Activated CD4-positive, CD25-positive, alpha-beta regulatory T cell treated with anti-CD3 and anti-CD28 coated beads, Interleukin-2, amount 50 U/mL, for 16 hours (primary cell): ENCODE results near the gene MORN3.
"Not testable (repeated sequence)": the region's sequence is repeated elsewhere in the genome, so short reads cannot be mapped to it uniquely, and the experiment has no call there.

ENCODE experiments used
- DNase-seq: peaks from one replicate; pipeline ENCODE4 v3.0.0-alpha.2; 2020; ENCODE audit warnings: low read depth, low spot score

Gene MORN3, protein sequence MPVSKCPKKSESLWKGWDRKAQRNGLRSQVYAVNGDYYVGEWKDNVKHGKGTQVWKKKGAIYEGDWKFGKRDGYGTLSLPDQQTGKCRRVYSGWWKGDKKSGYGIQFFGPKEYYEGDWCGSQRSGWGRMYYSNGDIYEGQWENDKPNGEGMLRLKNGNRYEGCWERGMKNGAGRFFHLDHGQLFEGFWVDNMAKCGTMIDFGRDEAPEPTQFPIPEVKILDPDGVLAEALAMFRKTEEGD

GRCh38 chr12:121669521-121669900, at the start of gene MORN3:
TSS of gene MORN3 (minus strand) at chr12:121669654. CDS start at chr12:121669483, 171 bp downstream.
- no peak for DNase-seq

GRCh38 chr12:121718653-121719239, 49.3 kb upstream of the MORN3 start:
- DNase-seq, result no peak

- DNase-seq, result no peak
These were observed 47.7 kb upstream of the MORN3 start for GRCh38 chr12:121717041-121717699.

- no peak for DNase-seq
These were observed 46.5 kb upstream of the MORN3 start for GRCh38 chr12:121715862-121716435.

- not testable (repeated sequence) for DNase-seq
These were observed 45.6 kb upstream of the MORN3 start for GRCh38 chr12:121715055-121715454.

- DNase-seq, result no peak
These were observed 44.3 kb upstream of the MORN3 start for GRCh38 chr12:121713793-121714192.

DNA sequence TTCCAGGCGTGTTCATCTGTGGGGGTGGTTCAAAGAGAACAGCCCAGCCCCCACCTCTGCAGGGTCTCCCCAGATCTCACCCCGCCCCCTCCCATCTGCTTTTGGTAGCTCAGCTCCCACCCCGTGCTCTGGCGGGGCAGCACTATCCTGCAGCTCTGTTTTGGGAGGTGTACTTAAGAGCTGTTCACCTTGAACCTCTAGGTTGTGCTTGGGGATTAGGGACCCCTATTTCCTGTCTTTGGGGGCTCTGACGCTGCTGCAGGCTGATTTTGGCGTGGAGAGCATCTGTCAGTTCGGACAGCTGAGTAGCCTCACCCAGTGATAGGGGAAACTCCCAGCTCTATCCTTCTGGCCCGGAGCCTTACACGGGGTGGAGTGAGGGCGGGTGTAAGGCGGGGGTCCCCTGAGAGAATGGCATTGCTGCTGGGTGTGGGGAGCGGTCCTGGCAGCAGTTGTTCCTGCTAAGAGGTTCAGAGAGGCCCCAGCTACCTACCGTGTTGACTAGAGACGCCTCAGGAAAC, 43.9 kb upstream of the MORN3 start:
- no peak for DNase-seq

- peak; percentile 69 for DNase-seq
These were observed 43.2 kb upstream of the MORN3 start, which contains the start of gene TMEM120B for GRCh38 chr12:121712461-121713256. TSS of gene TMEM120B (plus strand) at chr12:121712752. CDS start at chr12:121712896, 144 bp downstream.

- DNase-seq, result no peak
These were observed 42.7 kb upstream of the MORN3 start for GRCh38 chr12:121712190-121712460.

- DNase-seq, result no peak
These were observed 42.1 kb upstream of the MORN3 start for GRCh38 chr12:121711361-121712189.

- no peak for DNase-seq
These were observed 40.1 kb upstream of the MORN3 start for GRCh38 chr12:121709478-121709961.

DNA sequence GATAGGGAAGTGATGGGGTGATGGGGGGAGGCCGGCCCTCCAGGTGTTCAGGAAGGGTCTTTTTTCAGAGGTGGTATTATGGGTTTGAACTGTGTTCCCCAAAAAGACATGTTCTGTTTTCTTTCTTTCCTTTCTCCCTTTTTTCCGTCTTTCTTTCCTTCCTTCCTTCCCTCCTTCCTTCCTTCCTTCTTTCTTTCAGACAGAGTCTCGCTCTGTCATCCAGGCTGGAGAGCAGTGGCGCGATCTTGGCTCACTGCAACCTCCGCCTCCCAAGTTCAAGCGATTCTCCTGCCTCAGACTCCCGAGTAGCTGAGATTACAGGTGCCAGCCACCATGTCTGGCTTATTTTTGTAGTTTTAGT, 39.6 kb upstream of the MORN3 start:
- DNase-seq, result not testable (repeated sequence)

DNA sequence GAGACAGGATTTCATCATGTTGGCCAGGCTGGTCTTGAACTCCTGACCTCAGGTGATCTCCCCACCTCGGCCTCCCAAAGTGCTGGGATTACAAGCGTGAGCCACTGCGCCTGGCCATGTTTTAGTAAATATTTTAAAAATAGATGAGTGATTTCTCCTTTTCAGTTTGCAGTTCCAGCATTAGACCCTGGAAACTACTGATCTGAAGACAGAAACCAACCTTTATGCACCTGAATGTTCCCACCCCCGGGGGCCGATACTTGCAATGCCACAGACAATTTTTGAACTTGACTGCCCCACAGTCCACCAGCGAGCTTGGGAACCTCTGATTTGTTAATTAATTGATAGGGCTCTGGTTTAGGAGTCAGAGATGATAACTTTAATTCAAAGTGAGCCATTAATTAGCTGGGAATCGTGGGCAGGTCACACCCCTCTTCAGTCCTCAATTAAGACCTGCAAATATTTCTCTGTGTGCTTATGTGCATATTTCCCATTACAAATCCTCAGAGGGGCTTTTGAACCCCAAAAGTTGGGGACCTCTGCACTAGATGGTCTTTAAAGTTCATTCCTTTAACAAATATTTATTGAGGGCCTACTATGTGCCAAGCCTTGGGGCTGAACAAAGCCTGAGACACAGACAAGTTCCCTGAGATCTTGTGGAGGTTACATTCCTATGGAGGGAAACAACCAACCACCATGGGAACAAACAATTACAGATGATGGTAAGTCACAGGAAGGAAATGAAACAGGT, 39.0 kb upstream of the MORN3 start:
- no peak for DNase-seq

DNA sequence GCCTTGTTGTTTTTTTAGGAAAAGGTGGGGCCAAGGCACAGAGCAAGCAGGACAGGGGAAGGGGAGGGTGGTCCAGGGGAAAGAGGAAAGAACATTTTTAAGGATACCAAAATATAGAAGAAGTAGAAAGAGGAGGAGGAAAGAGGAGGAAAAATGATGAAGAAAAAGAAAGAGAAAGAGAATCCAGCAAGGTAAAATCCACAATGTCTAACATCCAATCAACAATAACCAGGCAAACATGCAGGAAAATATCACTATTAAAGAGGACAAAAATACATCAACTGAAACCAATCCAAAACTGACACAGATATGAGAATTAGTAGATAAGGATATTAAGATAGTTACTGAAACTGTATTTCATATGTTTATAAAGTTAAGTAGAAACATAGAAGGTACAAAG, 36.1 kb upstream of the MORN3 start:
- no peak for DNase-seq

DNA sequence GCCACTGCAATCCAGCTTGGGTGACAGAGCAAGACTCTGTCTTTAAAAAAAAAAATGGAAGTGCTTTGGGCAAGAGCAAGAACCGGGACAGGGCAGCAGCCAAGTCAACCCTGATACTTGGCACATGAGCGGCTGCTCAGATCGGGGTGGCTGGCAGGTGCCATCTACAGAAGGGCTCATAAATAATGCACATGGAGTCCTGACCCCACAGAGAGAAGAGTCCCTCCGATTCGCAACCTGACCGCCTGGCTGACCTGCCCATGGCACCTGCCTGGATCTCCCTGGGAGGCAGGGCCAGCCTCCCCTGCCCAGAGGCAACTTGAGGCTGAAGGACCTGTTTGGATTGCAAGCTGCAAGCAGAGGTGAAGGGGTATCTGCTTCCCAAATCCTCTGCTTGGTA, 33.5 kb upstream of the MORN3 start:
- DNase-seq, result no peak

DNA sequence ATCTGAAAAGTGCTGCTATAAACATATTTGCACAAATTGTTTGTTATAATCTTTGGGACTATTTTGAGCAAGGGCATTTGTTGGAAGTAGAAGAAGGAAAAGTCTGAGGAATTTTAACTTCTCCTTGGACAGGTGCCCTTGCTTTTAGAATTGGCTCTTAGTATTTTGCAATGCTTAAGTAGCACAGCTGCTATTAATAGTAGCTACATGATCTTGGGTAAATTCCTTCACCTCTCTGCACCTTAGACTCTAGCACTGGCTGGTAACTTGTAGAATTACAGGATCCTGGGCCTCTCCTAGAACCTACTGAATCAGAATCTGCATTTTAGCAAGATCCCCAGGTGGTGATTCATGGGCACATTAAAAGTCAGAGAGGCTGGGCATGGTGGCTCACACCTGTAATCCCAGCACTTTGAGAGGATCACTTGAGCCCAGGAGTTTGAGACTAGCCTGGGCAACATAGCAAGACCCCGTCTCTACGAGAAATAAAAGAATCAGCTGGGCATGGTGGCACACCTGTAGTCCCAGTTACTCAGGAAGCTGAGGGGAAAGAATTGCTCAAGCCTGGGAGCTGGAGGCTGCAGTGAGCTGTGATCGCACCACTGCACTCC, 32.3 kb upstream of the MORN3 start:
- no peak for DNase-seq

DNA sequence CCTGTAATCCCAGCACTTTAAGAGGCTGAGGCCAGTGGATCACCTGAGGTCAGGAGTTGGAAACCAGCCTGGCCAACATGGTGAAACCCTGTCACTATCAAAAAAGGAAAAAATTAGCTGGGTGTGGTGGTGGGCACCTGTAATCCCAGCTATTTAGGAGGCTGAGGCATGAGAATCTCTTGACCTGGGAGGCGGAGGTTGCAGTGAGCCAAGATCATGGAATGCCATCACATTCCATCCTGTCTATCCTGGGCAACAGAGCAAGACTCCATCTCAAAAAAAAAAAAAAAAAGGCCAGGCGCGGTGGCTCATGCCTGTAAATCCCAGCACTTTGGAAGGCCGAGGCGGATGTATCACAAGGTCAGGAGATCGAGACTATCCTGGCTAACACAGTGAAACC, 28.4 kb upstream of the MORN3 start:
- DNase-seq, result not testable (repeated sequence)

DNA sequence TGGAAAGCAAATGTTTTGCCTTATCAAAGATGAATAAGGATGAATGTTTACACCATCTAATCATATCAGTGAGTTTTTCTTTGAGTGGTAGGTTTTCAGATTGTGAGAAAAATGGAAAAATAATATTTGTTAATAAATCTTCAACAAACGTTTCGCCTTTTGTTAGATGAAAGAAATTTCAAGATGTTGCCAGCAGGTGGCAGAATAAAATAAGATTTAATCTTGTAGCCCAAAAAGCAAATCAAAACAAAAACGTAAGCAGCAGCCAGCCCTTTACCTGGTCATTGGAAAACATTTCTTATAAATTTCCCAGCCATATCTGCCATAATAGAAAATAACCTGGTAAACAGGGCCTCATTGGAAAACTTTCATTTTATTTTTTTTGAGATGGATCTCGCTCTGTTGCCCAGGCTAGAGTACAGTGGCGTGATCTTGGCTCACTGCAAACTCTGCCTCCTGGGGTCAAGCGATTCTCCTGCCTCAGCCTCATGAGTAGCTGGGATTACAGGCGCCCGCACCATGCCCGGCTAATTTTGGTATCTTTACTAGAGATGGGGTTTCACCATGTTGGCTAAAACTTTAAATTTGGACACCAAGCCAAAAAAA, 27.7 kb upstream of the MORN3 start:
- DNase-seq, result no peak

- DNase-seq, result no peak
These were observed 23.8 kb upstream of the MORN3 start for GRCh38 chr12:121693155-121693687.
